ENCODE results near the gene SLC25A45.

GRCh38 chr11:65404638-65405339 lies 22.3 kb upstream of the SLC25A45 start:
- TF ChIP-seq CTCF (IDR thresholded peaks at IDR 0.05) (no peak), NRF1 (IDR thresholded peaks at IDR 0.05; ENCODE audit: low read depth, low read length) (no peak), RAD21 (IDR thresholded peaks at IDR 0.05; ENCODE audit: low read length) (no peak), TAF1 (IDR thresholded peaks at IDR 0.05; ENCODE audit: borderline replicate concordance, low read depth, low read length) (no peak), FOXM1 (IDR thresholded peaks at IDR 0.05; ENCODE audit: low read depth) (no peak), MAX (IDR thresholded peaks at IDR 0.05; ENCODE audit: low read depth) (no peak), ZBTB33 (IDR thresholded peaks at IDR 0.05; ENCODE audit: borderline replicate concordance, low read depth) (no peak)

Measured in SK-N-SH (cell line).